ENCODE data around the gene SORCS2.

DNA sequence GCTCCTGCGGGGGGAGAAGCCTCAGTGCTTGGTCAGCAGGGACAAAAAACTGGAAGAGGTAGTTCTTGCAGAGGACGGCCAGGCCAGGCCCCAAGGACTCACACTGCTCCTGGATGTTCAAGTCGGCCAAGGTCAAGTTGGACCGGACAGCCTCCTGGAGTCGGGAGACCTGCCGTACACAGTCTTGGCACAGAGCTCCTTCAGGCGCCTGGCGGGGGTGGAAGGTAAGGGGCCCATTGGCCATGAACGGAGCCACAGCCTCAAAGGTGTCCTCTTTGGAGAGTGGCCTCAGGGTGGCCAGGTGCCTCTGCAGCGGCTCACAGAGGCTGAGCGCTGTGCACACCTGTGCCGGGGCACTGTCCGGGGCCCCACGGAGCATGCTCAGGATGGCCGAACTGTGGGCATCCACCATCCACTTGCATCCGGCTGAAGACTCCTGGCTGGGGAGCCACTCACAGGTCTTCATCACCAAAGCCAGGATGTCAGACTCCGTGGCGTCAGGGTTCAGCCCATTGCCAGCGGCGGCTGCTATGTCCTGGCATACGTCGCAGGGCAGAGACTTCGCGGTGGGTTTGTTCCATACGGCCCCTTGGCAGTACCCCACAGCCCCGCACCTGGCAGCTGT, 241.9 kb downstream of the SORCS2 start:
- TF ChIP-seq, protein P1, sequence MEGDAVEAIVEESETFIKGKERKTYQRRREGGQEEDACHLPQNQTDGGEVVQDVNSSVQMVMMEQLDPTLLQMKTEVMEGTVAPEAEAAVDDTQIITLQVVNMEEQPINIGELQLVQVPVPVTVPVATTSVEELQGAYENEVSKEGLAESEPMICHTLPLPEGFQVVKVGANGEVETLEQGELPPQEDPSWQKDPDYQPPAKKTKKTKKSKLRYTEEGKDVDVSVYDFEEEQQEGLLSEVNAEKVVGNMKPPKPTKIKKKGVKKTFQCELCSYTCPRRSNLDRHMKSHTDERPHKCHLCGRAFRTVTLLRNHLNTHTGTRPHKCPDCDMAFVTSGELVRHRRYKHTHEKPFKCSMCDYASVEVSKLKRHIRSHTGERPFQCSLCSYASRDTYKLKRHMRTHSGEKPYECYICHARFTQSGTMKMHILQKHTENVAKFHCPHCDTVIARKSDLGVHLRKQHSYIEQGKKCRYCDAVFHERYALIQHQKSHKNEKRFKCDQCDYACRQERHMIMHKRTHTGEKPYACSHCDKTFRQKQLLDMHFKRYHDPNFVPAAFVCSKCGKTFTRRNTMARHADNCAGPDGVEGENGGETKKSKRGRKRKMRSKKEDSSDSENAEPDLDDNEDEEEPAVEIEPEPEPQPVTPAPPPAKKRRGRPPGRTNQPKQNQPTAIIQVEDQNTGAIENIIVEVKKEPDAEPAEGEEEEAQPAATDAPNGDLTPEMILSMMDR (tag by site-specific recombination; IDR thresholded peaks at IDR 0.05) = no peak
- TF ChIP-seq, protein P2, sequence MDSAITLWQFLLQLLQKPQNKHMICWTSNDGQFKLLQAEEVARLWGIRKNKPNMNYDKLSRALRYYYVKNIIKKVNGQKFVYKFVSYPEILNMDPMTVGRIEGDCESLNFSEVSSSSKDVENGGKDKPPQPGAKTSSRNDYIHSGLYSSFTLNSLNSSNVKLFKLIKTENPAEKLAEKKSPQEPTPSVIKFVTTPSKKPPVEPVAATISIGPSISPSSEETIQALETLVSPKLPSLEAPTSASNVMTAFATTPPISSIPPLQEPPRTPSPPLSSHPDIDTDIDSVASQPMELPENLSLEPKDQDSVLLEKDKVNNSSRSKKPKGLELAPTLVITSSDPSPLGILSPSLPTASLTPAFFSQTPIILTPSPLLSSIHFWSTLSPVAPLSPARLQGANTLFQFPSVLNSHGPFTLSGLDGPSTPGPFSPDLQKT (IDR thresholded peaks at IDR 0.05; ENCODE audit: borderline replicate concordance, low read depth, low read length) = no peak
- TF ChIP-seq ZBTB7A (tag by site-specific recombination; IDR thresholded peaks at IDR 0.05; ENCODE audit: low read depth) = no peak
- no peak for TF ChIP-seq HOXA7 (CRISPR knock-in tag; IDR thresholded peaks at IDR 0.05; ENCODE audit: borderline replicate concordance)
- TF ChIP-seq PRDM1 (tag by site-specific recombination; IDR thresholded peaks at IDR 0.05) = no peak

Measured in HEK293 (cell line).